Kidney epithelial cell (primary cell): ENCODE measurements around the gene DGKD. TPM values are rescaled to one million over a fixed set of nuclear protein-coding genes. Genes with fewer than 3 reads are reported as not detected.

ENCODE experiments used
- DNase-seq: peaks from one replicate; pipeline ENCODE4 v3.0.0-alpha.2; 2010; ENCODE audit warnings: low read depth
- H3K27me3 ChIP-seq: 2 replicates; pipeline ENCODE4 v1.6.0; 2011; ENCODE audit warnings: low read length; ENCODE audit not compliant: control insufficient read depth, insufficient read depth
- H3K36me3 ChIP-seq: 2 replicates; pipeline ENCODE4 v1.5.1; 2011; ENCODE audit warnings: low read length; ENCODE audit not compliant: control insufficient read depth, insufficient read depth
- H3K4me3 ChIP-seq: 2 replicates; pipeline ENCODE4 v1.5.1; 2011; ENCODE audit warnings: low read depth, mild to moderate bottlenecking, control low read depth, low read length
- CTCF ChIP-seq: IDR thresholded peaks from 2 replicates; pipeline ENCODE4 v1.5.1; 2011; ENCODE audit warnings: mild to moderate bottlenecking, moderate library complexity, low read length, control low read depth, inconsistent platforms; ENCODE audit not compliant: insufficient read depth, poor library complexity, severe bottlenecking
- total RNA-seq: library from RNA; depleted of rRNA; stranded (reverse); fragments of >200 nt; gene quantifications from 2 replicates; pipeline ENCODE4 v1.2.3, GENCODE V29; 2015

Gene DGKD
- total RNA-seq, 1 donor from 2014 or later = 16.0 TPM

- DNase-seq = no peak
- Histone ChIP-seq H3K36me3 (peaks cover 3% of the 10 kb centered on the region), H3K4me3 (no peak overlapping the region), H3K27me3 (no peaks in the 10 kb centered on the region)
- no peak for TF ChIP-seq CTCF
Measured at GRCh38 chr2:233358335-233358734, 4.0 kb downstream of the DGKD start.

- DNase-seq = no peak
- H3K4me3 ChIP-seq = no peak overlapping the region
- TF ChIP-seq CTCF = no peak
- H3K27me3 ChIP-seq = no peaks in the 10 kb centered on the region
- peaks cover 3% of the 10 kb centered on the region for H3K36me3 ChIP-seq
Measured at GRCh38 chr2:233358947-233359346, 4.7 kb downstream of the DGKD start.

GRCh38 chr2:233359823-233360222 is 5.5 kb downstream of the DGKD start:
- Histone ChIP-seq H3K27me3 (no peaks in the 10 kb centered on the region), H3K36me3 (peaks cover 3% of the 10 kb centered on the region), H3K4me3 (no peak overlapping the region)
- no peak for TF ChIP-seq CTCF
- DNase-seq = no peak

- H3K36me3 ChIP-seq = peaks cover 3% of the 10 kb centered on the region
- no peaks in the 10 kb centered on the region for H3K27me3 ChIP-seq
- H3K4me3 ChIP-seq = no peak overlapping the region
- no peak for DNase-seq
- no peak for TF ChIP-seq CTCF
Measured at GRCh38 chr2:233360771-233361176, 6.5 kb downstream of the DGKD start.

- no peak overlapping the region for H3K4me3 ChIP-seq
- TF ChIP-seq CTCF = no peak
- H3K36me3 ChIP-seq = peaks cover 3% of the 10 kb centered on the region
- DNase-seq = no peak
- no peaks in the 10 kb centered on the region for H3K27me3 ChIP-seq
Measured at GRCh38 chr2:233361297-233361696, 7.0 kb downstream of the DGKD start.

- H3K4me3 ChIP-seq = no peak overlapping the region
- TF ChIP-seq CTCF = no peak
Measured at GRCh38 chr2:233362742-233363141, 8.4 kb downstream of the DGKD start.

More at GRCh38 chr2:233362742-233363141, 8.4 kb downstream of the DGKD start:
- Histone ChIP-seq H3K36me3 (peaks cover 2% of the 10 kb centered on the region), H3K27me3 (no peaks in the 10 kb centered on the region)
- DNase-seq = no peak
